Astrocyte (in vitro differentiated cells and primary cell): ENCODE measurements around the gene MCHR1.

ENCODE experiments used
- CTCF ChIP-seq: IDR thresholded peaks from 2 replicates; pipeline ENCODE4 v1.5.1; 2011; ENCODE audit warnings: low read depth, mild to moderate bottlenecking, inconsistent platforms, low read length, moderate library complexity; ENCODE audit not compliant: insufficient read depth
- EZH2 ChIP-seq: IDR thresholded peaks from 2 replicates; pipeline ENCODE4 v1.6.1; 2012; ENCODE audit warnings: mild to moderate bottlenecking, low read length, inconsistent platforms; ENCODE audit not compliant: insufficient read depth

DNA sequence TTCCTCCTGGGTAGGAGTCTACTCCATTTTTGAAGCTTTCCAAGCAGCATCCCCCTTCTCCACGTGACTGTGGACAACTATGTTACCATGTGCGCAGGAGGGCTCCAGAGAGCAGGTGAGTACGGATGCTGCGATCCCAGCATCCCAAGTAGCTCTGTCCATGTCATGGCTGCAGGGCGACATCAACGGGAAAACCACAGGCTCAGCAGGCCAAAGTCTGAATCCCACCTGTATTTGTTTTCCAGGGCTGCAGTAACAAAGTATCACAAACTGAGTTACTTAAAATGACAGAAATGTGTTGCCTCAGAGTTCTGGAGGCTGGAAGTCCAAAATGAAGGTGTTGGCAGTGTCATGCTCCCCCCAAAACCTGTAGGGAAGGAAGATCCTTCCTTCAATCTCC is 40.3 kb downstream of the MCHR1 start:
- no peak for TF ChIP-seq CTCF
- no peak for TF ChIP-seq EZH2
